Stimulated activated CD4-positive, alpha-beta T cell treated with anti-CD3 and anti-CD28 coated beads, Interleukin-1b, Interleukin-23, amount 100 ng/mL, for 1 hour (primary cell): Measurements from ENCODE around the gene CAMSAP1.

Experiments
- DNase-seq, 2 donors: peaks; one replicate each; pipeline ENCODE4 v3.0.0-alpha.2; 2020; ENCODE audit warnings: low read depth in 2 of 2

CAMSAP1 gene

GRCh38 chr9:135941288-135941995 lies 34.1 kb upstream of the CAMSAP1 start:
- DNase-seq = no peak

GRCh38 chr9:135939351-135940265 lies 32.3 kb upstream of the CAMSAP1 start:
- no peak for DNase-seq

DNA sequence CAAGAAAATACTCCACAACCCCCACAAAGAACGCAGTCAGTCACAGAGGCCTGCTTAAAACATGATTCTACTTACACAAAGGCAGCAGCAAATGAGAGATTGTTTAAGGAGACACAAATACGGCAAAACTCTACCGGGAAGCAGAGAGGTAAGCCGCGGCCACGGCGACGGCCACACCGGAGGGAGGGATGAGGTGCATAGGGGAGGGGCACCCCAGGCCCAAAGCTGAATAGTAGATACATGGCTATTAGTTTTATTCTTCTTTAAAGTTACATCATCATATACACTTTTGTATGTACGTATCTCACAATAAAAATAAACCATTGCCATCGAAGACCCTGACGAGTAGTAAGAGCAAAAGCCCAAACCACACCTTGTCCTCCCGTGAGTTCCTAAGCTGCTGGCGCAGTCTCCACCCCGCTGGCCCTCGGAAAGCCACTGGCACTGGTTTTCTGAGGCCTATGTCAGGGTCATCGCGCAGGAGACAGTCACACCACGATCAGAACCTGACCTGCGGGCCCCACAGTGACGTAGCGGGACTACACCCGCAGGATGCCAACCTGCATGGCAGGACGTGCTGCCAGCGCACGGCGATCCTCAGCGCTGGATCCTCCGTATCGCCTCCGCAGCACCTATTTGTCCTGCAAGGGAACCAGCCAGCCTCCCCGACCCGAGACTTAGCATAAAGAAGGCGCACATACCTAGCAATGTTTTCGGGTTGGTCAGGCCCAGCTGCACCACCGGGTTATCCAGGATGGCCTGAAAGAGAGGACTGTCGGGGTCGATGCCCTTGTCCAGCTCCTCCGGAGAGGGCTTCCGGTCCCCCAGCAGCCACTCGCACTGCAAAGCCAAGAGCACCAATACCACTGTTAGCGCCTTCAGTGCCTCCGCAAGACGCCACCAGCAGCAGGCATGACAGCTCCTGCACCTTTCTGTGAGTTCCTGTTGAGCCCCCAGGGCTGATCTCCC lies 30.5 kb upstream of the CAMSAP1 start:
- no peak for DNase-seq

DNA sequence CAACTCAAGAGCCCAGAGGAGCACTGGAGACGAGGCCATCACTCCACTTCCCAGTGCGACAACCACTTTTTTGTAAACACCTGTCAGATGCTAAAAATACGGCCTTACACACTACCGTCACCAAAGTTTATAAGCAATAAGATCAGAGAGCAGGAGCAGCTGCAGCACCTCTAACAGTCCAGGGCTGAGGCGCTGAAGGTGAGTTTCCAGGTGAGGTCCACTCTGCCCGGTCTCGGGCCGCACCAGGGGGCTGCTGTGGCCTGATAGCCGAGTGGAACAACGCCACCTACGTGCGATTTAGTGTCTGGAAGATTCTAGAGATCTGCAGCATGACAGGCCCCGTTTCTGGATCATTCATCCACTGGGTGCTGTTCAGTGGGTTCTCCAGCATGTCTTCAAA lies 25.8 kb upstream of the CAMSAP1 start:
- no peak for DNase-seq

- DNase-seq = no peak
Observed at GRCh38 chr9:135932656-135933055, 25.3 kb upstream of the CAMSAP1 start.

DNA sequence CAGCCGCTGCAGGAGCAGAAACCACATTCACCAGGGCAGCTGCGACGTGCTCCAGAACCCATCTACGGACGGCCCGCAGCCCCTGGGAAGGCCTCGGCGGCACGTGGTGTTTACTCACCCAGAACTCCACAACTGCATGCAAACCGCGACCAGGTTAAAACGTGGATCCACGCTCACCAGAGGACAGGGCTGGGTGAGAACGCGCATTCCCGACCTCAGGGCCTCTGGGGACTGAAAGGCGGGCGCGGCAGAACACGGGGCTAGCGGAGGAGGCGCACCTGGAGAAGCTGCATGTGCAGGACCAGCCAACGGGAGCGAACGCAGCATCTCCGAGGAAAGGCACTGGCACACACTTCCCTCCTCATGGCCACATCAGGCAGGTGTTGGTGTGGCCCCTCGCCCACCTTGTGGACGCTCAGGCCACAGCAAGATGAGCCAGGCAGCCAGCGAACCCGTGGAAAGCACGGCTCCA lies 24.0 kb upstream of the CAMSAP1 start:
- DNase-seq = no peak

DNA sequence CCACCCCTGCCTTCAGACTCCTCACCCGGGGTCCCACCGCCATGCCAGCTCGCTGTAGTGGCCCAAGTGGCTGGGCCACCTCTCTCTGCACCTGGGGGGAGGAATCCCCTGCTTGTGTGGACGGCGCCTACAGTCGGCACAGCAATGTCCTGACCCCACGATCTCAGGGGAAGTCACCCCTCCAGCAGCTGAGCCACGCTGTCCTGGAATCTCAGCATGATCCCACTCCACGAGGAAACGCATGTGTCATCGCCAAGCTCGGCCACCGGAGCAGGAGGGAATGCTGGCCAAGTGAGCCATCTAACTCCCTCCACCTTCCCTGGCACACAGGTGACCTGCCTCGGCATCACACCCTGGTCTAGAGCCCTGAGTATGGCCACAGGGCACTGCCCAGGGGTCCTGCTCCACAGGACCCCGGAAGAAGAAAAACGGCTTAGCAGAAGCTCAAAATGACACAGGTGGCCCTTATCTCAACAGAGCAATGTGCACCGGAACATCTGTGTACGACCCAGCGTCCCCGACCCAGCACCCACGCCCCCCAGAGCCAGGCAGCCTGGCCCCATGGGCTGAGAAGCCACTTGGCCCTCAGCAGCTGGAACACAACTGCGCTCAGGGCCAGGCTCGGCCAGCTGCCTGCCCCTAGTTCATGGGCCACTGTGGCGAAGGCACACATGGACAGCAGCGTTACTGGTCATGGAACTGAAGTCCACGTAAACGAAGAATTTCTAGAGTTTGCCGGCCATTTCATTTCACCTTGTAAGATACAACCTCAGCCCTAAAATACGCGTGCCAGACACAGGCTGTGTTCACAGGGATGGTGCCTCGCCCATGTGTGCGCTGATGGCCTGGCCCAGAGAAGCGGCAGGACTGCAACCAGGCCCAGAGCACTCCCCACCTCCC lies 23.4 kb upstream of the CAMSAP1 start:
- DNase-seq = no peak

DNA sequence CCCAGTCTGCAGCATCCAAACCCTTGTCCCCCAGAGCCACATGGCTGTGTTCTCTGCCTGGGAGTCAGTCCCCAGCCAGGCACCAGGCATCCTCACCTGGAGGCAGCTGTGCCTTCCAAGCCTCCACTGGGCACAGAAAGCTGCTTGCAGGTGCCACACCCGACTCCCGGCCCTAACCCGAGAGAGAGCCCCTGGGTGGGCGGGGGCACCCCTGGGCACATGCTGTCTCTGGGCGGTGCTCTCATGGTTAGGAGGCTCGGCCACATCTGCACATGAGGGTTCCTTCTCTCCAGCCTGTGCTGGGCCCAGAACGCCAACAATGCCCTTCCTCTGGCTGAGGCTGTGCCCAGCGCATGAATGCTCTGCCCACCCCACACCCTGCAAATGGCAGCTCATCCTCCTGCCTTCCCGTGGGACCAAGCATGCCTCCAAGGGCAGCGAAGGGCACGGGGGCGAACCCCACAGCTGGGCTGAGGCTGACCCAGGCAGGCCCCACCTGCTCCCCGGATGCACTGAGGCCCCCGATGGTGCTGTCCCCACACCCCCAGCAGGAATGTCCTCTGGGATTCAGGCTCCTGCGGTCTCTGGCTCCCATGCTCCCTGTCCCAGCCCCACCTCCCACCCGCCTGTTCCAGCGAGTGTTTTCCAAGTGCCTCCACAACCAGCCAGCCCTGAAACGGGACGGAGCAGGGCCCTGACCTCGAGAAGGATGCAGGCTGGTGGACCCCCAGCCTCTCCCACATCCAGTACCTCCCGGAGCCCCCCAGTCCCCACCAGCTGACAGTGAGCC lies 22.5 kb upstream of the CAMSAP1 start:
- DNase-seq = no peak

GRCh38 chr9:135928731-135929655 lies 21.6 kb upstream of the CAMSAP1 start:
- DNase-seq = no peak

DNA sequence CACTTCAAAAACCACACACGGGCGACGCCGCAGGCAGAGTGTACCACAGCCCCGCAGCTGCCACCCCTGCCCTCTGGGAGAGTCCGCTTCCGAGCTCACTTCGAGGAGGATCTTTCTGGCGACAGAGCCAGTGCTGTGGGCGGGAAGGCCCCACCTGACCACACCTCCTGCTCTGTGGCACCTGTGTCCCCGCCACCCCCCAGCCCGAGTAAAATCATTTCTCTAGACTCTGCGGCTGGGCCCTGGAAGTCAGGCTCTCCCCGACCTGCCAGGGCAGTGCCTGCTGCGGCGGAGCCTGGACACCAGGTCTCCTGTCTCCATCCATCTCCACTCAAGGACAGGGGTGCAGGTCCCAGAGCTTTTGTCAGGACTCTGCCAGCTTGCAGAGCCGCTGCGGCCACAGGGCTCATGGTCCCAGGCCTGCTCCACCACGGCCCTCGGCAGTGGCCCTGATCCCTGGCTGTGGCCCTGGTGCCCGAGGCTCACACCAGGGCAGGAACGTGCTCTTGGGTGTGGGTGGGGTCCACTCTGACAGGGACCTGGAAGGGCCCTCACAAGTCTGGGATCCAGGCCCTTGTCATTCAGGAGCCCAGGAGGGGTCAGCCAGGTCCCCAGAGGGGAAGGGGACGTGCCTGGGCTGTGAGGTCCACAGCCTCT lies 20.9 kb upstream of the CAMSAP1 start:
- no peak for DNase-seq

- no peak for DNase-seq
Observed at GRCh38 chr9:135927195-135928013, 20.1 kb upstream of the CAMSAP1 start.

DNA sequence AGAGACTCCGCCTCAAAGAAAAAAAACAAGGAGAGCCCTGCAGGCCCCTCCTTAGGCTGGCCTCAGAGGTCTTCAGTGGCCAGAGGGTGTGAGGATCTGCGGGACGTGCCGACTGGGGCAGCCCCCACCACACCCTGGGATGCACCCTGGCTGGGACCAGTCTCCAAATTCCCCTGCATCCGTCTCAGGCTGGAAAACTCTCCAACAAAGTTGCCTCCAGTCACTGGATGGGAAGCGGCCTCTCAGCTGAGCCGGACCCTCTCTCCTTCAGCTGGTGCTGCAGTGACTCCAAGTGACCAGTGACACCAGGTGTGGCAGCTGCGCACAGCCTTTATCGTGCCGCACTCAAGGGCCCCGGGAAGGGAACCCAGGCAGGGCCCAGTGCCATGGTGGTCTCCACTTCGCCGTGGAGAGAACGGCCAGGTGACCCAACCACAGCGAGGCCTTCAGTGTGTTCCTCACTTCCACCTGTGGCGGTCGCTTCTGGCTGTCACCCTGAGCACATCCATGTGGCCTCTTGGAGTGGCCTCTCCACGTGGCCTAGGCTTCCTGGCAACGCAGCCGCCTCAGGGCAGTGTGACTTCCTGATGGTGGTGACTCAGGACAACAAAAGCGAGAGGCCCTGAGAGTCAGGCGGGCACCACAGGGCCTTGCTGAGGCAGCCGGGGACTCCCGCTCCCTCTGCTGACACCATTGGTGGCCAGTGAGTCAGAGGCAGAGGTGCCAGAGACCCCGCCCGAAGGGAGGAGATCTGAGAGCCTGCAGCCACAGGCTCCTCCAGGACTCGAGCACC lies 19.3 kb upstream of the CAMSAP1 start:
- DNase-seq = peak in 1 of 2 donors; percentile 30

- DNase-seq = peak in 1 of 2 donors; percentile 35
Observed at GRCh38 chr9:135925496-135926133, 18.3 kb upstream of the CAMSAP1 start.

GRCh38 chr9:135924628-135925338 lies 17.4 kb upstream of the CAMSAP1 start:
- no peak for DNase-seq

- DNase-seq = no peak
Observed at GRCh38 chr9:135923508-135923907, 16.2 kb upstream of the CAMSAP1 start.
